ENCODE data around the gene PSMG3.

PSMG3 gene

GRCh38 chr7:1557006-1557405, 12.8 kb downstream of the PSMG3 start:
- FAIRE-seq = no peak

- no peak for FAIRE-seq
Observed at GRCh38 chr7:1555813-1556543, 13.9 kb downstream of the PSMG3 start, which contains the start of gene TMEM184A. TMEM184A (minus strand) TSS chr7:1556205; CDS start chr7:1555484, 721 bp downstream.

DNA sequence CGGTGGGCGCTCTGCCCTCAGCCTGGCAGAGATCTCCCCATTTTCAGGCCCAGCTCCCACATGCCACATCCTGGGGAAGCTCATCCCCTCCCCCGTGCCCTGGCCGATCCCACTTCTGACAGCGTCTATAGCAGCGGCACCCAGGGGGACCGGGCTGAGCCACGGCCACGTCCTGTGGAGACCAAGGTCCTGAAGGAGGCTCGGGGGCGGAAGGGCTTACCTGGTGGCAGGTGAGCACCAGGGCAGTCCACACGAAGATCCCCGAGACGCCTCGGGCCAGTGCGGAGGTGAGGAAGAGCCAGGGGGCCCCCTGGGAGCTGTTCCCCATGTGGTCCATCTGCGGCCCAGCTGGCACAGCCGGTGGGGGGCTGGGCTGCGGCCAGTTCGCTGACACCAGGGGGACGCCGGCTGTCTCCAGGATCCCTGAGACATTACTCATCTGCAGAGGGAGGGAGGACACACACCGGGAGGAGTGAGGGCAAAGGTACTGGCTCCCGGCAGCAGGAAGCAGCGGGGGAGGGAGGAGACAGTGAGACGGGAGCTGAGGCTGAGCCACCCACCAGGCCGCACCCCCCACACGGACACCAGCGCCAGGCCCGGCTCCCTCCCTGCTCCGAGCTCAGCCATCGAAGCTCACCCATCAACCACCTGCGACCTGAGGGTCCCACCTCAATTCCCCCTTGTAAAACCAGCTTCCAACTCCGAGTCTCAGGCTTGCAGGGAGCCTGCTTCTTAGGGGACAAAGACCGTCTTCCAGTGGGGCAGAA, 14.6 kb downstream of the PSMG3 start:
- FAIRE-seq = no peak

DNA sequence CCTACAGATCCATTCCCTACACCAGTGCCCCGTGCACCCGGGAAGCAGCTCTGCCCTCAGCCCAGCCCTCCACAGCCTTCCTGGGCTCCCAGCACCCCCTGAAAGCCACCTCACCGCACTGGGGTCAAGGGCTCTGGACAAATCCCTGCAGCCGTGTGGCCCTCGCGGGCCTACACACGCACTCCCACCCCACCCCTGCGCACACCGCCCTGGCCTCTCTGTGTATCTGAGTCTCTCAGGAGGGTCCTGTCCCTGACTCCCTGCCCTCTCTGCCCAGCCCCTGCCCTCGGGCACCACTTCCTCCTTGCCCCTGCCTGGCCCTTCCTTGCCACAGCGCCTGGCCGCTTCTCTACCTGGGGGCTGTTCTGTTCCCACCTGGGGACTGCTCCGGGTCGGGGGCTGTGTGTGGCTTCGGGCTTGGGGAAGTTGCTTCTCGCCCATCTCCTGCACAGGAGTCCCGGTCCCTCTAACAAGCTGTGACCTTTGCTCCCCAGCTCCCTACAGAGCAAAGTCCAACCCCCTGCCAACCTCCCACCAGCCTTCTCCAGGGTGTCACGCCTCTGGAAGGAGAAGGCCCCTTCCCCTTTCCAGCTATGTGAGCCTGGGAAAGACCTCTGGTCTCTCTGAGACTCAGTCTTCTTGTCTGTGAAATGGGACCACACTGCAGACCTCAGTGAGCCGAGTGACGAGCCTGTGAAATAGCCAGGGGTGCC, 15.3 kb downstream of the PSMG3 start:
- FAIRE-seq = no peak

GRCh38 chr7:1553512-1554210, 16.2 kb downstream of the PSMG3 start:
- FAIRE-seq = no peak

DNA sequence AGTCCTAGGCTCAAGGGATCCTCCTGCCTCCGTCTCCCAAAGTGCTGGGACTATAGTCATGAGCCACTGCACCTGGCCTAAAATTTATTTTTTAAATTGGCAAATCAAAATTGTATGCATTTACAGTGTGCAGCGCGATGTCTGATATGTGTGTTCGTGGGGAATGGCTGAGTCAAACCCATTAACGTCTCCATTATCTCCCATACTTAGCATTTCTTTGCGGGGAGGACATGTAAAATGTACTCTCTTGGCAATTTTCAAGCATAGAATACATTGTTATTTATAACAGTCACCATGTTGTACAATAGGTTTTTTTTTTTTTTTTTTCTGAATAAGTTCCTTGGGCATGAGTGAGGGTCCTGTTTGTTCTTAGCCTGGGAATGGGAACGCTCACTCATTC, 17.6 kb downstream of the PSMG3 start:
- FAIRE-seq = peak; percentile 93

GRCh38 chr7:1550846-1551155, 19.0 kb downstream of the PSMG3 start:
- FAIRE-seq = no peak

DNA sequence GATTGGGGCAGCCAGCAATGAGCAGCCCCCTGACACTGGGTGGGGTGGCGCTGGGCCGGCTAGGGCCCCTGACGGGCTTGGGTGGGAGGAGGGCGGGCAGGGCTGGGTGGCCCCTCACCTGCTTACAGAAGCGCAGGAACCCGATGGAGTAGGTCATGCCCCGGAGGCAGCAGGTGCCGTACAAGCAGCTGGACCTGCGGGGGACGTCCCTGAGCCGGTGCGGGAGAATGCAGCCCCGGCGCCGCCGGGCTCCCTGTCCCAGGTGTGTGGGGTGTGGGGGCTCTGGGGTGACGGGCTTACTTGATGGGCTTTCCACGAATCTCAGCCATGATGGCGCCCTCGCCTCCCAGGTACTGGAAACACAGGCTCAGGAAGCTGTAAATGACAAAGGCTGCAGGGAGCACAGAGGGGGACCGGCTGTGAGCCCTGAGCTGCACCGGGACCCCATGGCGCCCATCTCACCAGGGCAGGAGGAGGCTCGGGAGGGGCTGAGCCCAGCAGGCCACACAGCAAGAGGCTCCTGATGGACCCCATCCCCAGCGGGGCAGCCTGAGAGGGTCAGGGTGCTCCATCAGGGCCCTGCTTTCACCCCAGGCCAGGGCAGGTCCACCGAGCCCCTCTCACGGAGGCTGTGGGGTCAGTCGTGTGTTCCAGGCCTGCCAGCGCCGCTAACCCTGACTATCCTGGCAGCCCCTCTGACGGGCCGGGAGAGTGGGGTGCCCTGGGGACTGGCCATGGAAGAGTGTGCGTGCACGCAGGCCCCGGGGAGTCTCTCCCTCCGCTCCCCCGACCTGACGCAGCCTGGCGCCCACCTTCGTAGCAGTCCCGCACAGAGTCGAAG, 19.6 kb downstream of the PSMG3 start:
- FAIRE-seq = no peak

GRCh38 chr7:1549357-1550004, 20.4 kb downstream of the PSMG3 start:
- no peak for FAIRE-seq

- FAIRE-seq = no peak
Observed at GRCh38 chr7:1548944-1549343, 20.9 kb downstream of the PSMG3 start.

GRCh38 chr7:1548438-1548831, 21.4 kb downstream of the PSMG3 start:
- FAIRE-seq = no peak

- FAIRE-seq = no peak
Observed at GRCh38 chr7:1547777-1548437, 21.9 kb downstream of the PSMG3 start.

DNA sequence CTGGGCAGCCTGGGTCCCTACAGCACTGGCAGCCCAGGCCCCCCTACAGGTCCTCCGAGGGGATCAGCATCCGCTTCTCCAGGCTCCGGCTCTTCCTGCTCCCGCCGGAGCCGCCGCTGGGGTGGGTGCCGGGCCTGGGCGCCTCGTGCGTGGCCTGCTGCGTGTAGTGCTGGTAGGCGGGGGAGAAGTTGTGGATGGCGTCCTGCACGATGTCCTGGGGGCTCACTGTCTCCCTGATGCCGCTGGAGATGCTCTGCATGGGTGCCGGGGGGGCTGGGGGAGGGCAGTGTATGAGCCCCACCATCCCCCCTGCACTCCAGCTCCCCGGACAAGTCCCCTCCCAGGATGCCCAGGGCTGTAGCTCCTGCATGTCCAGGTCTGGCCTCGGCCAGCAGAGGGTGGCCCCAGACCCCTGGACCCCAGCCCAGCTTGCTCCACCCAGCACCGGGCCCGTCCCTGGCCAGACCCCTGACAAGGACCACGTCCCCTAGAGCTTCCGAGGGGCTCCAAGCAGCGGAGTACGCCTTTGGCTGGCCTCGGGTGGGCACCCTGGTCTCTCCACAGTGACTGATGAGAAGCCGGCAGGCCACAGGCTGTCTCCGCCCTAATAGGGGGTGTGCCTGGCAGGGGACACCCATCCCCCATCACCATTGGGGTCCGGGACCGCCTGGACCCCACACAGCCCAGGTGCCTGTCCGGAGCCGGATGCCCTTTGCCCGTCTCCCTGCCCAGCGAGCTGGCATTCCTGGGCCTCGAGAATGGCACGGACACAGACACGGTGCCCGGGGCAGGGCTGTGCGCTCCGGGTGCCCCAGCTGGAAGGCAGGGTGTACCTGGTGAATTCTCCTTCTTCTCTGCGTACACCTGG, 22.7 kb downstream of the PSMG3 start:
- no peak for FAIRE-seq

DNA sequence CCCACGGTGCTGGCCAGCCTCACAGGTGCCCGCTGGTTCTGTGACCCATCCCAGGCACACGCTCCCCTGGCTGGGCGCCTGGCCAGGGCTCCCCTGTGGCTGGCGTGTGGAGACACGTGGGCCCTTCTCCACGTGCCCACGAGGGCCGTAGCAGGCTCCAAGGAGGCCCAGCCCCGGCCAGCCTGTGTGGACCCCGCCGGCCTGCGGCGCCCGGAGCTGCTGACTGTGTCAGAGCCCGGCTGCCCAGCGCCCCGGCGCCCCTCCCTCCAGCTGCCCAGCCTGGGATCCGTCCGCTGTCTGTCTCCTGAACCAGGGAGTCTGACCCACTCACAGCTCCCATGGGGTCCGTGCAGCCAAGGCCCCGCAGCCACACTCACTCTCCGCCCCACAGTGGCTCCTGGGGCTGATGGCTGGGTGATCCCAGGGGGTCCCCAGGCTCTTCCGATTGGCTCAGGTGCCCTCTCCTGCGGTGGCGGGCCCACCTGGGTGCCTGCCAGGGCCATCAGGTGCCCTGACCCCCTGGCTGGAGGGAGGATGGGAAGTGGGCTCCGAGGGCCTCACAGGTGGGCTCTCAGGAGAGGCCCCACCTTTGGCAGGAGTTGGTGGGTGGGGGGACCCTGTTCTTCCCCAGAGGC, 23.4 kb downstream of the PSMG3 start:
- FAIRE-seq = no peak

DNA sequence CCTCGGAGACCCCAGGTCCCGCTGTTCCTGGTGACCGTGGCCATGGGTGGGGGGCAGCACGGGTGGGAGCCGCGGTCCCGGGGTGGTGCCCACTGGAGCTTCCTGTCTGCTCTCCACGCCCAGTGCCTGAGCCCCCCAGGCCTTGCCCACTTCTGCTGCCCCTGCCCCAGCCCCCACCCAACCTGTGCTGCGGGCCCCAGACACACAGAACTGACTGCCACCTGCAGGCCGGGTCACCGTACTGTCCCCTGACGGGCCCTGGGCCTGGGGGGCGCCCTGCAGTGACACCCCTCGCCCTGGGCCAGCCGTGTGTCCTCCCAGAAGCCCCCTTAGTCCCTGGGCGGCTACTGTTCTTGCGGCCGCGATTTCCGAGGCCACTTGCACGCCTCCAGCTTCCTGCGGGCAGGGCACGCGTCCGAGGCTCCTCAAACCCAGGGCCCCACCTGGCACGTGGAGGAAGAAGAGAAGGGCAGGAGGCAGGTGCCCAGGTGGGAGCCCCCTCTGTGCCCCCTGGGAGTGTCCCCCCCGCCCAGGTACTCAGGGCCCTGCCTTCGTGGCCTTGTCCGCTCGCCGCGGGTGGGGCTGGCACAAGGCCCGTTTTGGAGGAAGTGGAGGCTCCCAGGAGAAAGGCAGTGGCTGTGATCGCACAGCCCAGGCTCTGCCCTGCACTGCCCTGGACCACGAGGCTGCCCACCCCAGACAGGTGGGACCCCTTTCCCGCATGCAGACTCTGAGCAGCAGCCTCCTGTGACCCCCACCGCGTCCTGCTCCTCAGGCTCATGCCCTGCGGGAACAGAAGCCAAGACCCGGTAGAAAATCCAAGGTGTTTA, 24.2 kb downstream of the PSMG3 start:
- FAIRE-seq = no peak

GRCh38 chr7:1544896-1545416, 24.9 kb downstream of the PSMG3 start:
- no peak for FAIRE-seq

- FAIRE-seq = no peak
Observed at GRCh38 chr7:1544178-1544895, 25.5 kb downstream of the PSMG3 start.

DNA sequence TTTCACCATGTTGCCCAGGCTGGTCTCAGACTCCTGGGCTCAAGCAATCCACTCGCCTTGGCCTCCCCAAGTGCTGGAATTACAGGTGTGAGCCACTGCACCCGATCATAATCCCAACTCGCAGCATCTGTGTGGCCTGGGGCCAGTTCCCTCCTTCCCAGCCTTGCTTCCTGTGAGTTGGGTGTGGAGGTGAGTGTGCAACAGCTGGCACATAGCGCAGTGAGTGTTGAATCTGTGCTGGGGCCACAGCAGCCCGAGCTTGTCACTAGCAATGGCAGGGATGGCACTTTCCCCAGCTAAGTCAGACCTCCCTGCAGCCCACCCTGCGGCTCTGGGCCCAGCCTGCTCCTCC, 26.0 kb downstream of the PSMG3 start:
- FAIRE-seq = no peak

All from G401.6 (cell line).